ENCODE measurements around the gene CELA2A. TPM values are rescaled to one million over a fixed set of nuclear protein-coding genes. Genes with fewer than 3 reads are reported as not detected.
A peak's percentile ranks its signal among the peaks of the same experiment; 100 is the strongest.

Gene CELA2A
- total RNA-seq: under 1 TPM; 0.52 to 0.83 (median 0.53) TPM

- ATAC-seq (no peak), DNase-seq (no peak)
- H3K9me3 Mint-ChIP-seq: no peaks in the 10 kb centered on the region
- H3K36me3 Mint-ChIP-seq (ENCODE audit: insufficient read depth): no peaks in the 10 kb centered on the region
- peaks cover 8% of the 10 kb centered on the region for H3K27me3 Mint-ChIP-seq (ENCODE audit: low read depth)
- H3K4me1 Mint-ChIP-seq (ENCODE audit: low read depth): no peaks in the 10 kb centered on the region
- no peak within 1 kb of the TSS for H3K4me3 Mint-ChIP-seq
Measured at GRCh38 chr1:15456313-15456954, at the start of gene CELA2A. Gene CELA2A, plus strand, starts transcription at chr1:15456732. Its CDS starts 22 bp downstream, at chr1:15456754.

GRCh38 chr1:15407580-15407979 is 49.0 kb upstream of the CELA2A start:
- no peak for DNase-seq
- Mint-ChIP-seq H3K36me3 (ENCODE audit: insufficient read depth) (peaks cover 7% of the 10 kb centered on the region), H3K9me3 (no peaks in the 10 kb centered on the region), H3K4me1 (ENCODE audit: low read depth) (peaks cover 28% of the 10 kb centered on the region), H3K4me3 (no peak overlapping the region), H3K27me3 (ENCODE audit: low read depth) (no peaks in the 10 kb centered on the region)
- no peak for ATAC-seq

GRCh38 chr1:15408890-15409387 is 47.6 kb upstream of the CELA2A start:
- no peaks in the 10 kb centered on the region for H3K9me3 Mint-ChIP-seq
- no peak for DNase-seq
- H3K4me1 Mint-ChIP-seq (ENCODE audit: low read depth): peaks cover 39% of the 10 kb centered on the region
- no peaks in the 10 kb centered on the region for H3K27me3 Mint-ChIP-seq (ENCODE audit: low read depth)
- ATAC-seq: no peak
- H3K4me3 Mint-ChIP-seq: peak overlapping the region; percentile 94
- peaks cover 7% of the 10 kb centered on the region for H3K36me3 Mint-ChIP-seq (ENCODE audit: insufficient read depth)

DNA sequence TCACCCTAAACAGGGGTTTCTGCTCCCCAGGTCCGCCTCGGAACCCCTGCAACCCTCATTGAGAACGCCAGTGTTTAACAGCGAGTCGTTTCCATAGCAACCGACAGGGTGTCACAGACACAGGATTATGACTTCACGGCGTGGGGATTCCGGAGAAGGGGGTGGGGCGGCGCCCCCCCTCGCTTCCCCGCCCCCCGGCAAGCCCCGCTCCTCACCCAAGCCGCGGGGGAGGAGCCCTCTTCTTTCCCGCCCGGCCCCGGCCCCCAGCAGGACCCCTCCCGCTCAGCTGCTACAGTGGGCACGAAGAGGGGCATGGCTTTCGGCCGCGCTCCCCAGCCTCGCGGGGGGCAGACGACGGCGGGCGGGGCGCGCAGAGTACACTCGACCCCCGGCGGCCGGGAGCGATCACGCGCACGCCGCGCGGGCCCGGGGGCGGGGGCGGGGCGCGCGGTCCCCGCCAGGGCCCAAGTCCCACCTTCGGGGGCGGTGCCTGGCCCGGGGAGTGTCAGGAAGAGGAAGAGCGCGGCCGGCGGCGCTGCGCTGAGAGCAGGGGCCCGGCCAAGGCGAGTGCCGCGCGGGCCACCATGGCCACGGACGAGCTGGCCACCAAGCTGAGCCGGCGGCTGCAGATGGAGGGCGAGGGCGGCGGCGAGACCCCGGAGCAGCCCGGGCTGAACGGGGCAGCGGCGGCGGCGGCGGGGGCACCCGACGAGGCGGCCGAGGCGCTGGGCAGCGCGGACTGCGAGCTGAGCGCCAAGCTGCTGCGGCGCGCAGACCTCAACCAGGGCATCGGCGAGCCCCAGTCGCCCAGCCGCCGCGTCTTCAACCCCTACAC is 46.9 kb upstream of the CELA2A start, which contains the start of gene EFHD2:
Gene EFHD2 (plus strand): TSS at position 501 of the 835 bp plus-strand sequence. CDS start 84 bp downstream, at position 585.
- ATAC-seq (peak; percentile 89 to 92), DNase-seq (peak; percentile 90)
- Mint-ChIP-seq H3K4me3 (peak within 1 kb of the TSS; percentile 94), H3K4me1 (ENCODE audit: low read depth) (peaks cover 46% of the 10 kb centered on the region), H3K36me3 (ENCODE audit: insufficient read depth) (peaks cover 9% of the 10 kb centered on the region), H3K9me3 (no peaks in the 10 kb centered on the region), H3K27me3 (ENCODE audit: low read depth) (no peaks in the 10 kb centered on the region)

GRCh38 chr1:15410223-15410883 is 46.2 kb upstream of the CELA2A start:
- Mint-ChIP-seq H3K27me3 (ENCODE audit: low read depth) (no peaks in the 10 kb centered on the region), H3K4me1 (ENCODE audit: low read depth) (peaks cover 51% of the 10 kb centered on the region), H3K36me3 (ENCODE audit: insufficient read depth) (peaks cover 15% of the 10 kb centered on the region), H3K9me3 (no peaks in the 10 kb centered on the region), H3K4me3 (peak overlapping the region; percentile 94)
- DNase-seq (no peak), ATAC-seq (peak in 1 of 2 donors; percentile 1)

GRCh38 chr1:15410884-15411245 is 45.7 kb upstream of the CELA2A start:
- ATAC-seq (no peak), DNase-seq (no peak)
- Mint-ChIP-seq H3K27me3 (ENCODE audit: low read depth) (no peaks in the 10 kb centered on the region), H3K9me3 (no peaks in the 10 kb centered on the region), H3K36me3 (ENCODE audit: insufficient read depth) (peaks cover 15% of the 10 kb centered on the region), H3K4me3 (peak overlapping the region; percentile 94), H3K4me1 (ENCODE audit: low read depth) (peaks cover 56% of the 10 kb centered on the region)

DNA sequence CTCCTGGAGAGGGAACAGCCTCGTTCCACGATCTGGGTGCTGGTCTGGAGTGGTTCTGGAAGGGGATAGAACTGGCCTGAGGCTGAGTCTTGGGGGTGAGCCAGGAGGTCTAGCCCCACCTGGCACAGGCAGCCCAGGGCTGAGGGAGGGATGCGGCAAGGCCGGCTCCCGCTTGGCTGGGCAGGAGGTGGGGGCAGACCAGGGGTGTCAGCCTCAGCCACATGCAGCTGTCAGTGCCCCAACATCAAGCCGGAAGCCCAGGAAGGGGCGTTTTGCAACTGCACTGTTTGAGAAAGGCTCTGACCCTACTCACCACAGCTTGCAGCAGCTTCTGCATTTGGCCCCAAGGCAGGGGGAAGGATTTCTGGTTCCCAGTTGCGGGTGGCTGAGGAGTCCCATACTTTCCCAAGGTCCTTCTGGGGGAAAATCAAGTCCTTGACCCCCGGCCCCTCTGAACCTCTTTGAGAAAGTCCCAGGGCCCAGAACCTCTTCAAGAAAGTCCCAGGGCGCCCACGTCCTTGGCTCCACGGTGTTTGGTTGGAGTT is 44.9 kb upstream of the CELA2A start:
- no peak for DNase-seq
- no peaks in the 10 kb centered on the region for H3K9me3 Mint-ChIP-seq
- no peaks in the 10 kb centered on the region for H3K27me3 Mint-ChIP-seq (ENCODE audit: low read depth)
- H3K4me1 Mint-ChIP-seq (ENCODE audit: low read depth): peaks cover 63% of the 10 kb centered on the region
- H3K36me3 Mint-ChIP-seq (ENCODE audit: insufficient read depth): peaks cover 15% of the 10 kb centered on the region
- peak overlapping the region; percentile 94 for H3K4me3 Mint-ChIP-seq
- ATAC-seq: no peak

DNA sequence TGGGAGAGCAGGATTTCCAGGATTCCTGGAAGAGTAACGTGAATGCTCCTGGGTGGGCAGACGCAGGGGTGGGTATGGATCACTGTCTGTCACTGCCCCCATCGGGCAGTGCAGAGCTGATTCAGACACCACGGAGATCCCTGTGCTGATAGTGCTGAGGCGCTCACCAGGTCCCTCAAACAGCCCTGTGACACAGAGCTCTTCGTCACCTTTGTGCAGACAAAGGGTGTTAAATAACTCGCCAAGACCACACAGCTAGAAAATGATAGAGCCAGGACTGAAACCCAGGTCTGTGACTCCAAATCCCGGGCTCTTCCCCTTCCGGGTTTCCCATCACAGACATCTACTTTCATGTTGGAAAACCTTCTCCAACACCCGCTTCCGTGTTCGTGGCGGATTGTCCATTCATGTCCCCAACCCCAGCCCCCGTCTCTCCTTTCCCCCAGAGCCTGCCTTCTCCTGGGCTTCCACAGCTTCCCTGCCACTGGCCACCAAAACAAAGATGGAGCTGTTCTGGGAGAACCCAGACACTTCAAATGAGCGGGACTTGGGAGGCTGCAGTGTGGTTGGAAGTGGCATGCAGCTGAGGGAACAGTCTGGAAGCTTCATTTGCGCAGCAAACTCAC is 44.2 kb upstream of the CELA2A start:
- peak; percentile 48 to 51 for ATAC-seq
- no peaks in the 10 kb centered on the region for H3K9me3 Mint-ChIP-seq
- H3K4me1 Mint-ChIP-seq (ENCODE audit: low read depth): peaks cover 63% of the 10 kb centered on the region
- peak; percentile 38 for DNase-seq
- no peaks in the 10 kb centered on the region for H3K27me3 Mint-ChIP-seq (ENCODE audit: low read depth)
- H3K4me3 Mint-ChIP-seq: peak overlapping the region; percentile 94
- peaks cover 15% of the 10 kb centered on the region for H3K36me3 Mint-ChIP-seq (ENCODE audit: insufficient read depth)

- H3K4me3 Mint-ChIP-seq: peak overlapping the region; percentile 94
- H3K4me1 Mint-ChIP-seq (ENCODE audit: low read depth): peaks cover 68% of the 10 kb centered on the region
- ATAC-seq: no peak
Measured at GRCh38 chr1:15412843-15413242, 43.7 kb upstream of the CELA2A start.

GRCh38 chr1:15413563-15414444 is 42.7 kb upstream of the CELA2A start:
- Mint-ChIP-seq H3K4me1 (ENCODE audit: low read depth) (peaks cover 68% of the 10 kb centered on the region), H3K27me3 (ENCODE audit: low read depth) (no peaks in the 10 kb centered on the region), H3K36me3 (ENCODE audit: insufficient read depth) (peaks cover 15% of the 10 kb centered on the region), H3K4me3 (no peak overlapping the region), H3K9me3 (no peaks in the 10 kb centered on the region)
- DNase-seq: no peak
- ATAC-seq: no peak

More at GRCh38 chr1:15412843-15413242, 43.7 kb upstream of the CELA2A start:
- Mint-ChIP-seq H3K36me3 (ENCODE audit: insufficient read depth) (peaks cover 15% of the 10 kb centered on the region), H3K27me3 (ENCODE audit: low read depth) (no peaks in the 10 kb centered on the region), H3K9me3 (no peaks in the 10 kb centered on the region)
- no peak for DNase-seq

- no peaks in the 10 kb centered on the region for H3K9me3 Mint-ChIP-seq
- peak overlapping the region; percentile 26 for H3K4me3 Mint-ChIP-seq
- H3K36me3 Mint-ChIP-seq (ENCODE audit: insufficient read depth): peaks cover 15% of the 10 kb centered on the region
- no peaks in the 10 kb centered on the region for H3K27me3 Mint-ChIP-seq (ENCODE audit: low read depth)
- H3K4me1 Mint-ChIP-seq (ENCODE audit: low read depth): peaks cover 66% of the 10 kb centered on the region
- DNase-seq (no peak), ATAC-seq (no peak)
Measured at GRCh38 chr1:15414445-15414983, 42.0 kb upstream of the CELA2A start.

GRCh38 chr1:15417059-15417934 is 39.2 kb upstream of the CELA2A start:
- peaks cover 14% of the 10 kb centered on the region for H3K36me3 Mint-ChIP-seq (ENCODE audit: insufficient read depth)

More at GRCh38 chr1:15417059-15417934, 39.2 kb upstream of the CELA2A start:
- Mint-ChIP-seq H3K27me3 (ENCODE audit: low read depth) (no peaks in the 10 kb centered on the region), H3K4me1 (ENCODE audit: low read depth) (peaks cover 68% of the 10 kb centered on the region), H3K4me3 (peak overlapping the region; percentile 72), H3K9me3 (no peaks in the 10 kb centered on the region)
- ATAC-seq: peak; percentile 75
- DNase-seq: peak; percentile 59
